AG04450 (cell line): ENCODE measurements around the gene FAM219A. TPM values are rescaled to one million over a fixed set of nuclear protein-coding genes. Genes with fewer than 3 reads are reported as not detected.
A peak's percentile ranks its signal among the peaks of the same experiment; 100 is the strongest.

Experiments used
- CTCF ChIA-PET: fragments of 300-600, 350-600 bp; formaldehyde crosslinking; extraction: SDS; loops from one replicate; lab custom pipeline; 2022; ENCODE audit warnings: antibody characterized with exemption, inconsistent platforms; lab: Charles Lee
- POLR2A ChIA-PET: fragments of 350-600 bp; formaldehyde crosslinking; extraction: SDS; loops from one replicate; lab custom pipeline; 2021; ENCODE audit warnings: antibody characterized with exemption, inconsistent platforms; lab: Yijun Ruan, JAX
- DNase-seq: peaks from one replicate; pipeline ENCODE4 v3.0.0-alpha.2; 2011; ENCODE audit warnings: low read depth, low spot score
- H3K27ac ChIP-seq: one replicate; pipeline ENCODE4 v1.5.1; 2012; ENCODE audit warnings: low read depth, low read length, control low read depth
- H3K27me3 ChIP-seq: one replicate; pipeline ENCODE4 v1.6.0; 2012; ENCODE audit warnings: low read length; ENCODE audit not compliant: control insufficient read depth, insufficient read depth
- H3K4me3 ChIP-seq: 2 replicates; pipeline ENCODE4 v1.5.1; 2011; ENCODE audit warnings: mild to moderate bottlenecking, low read depth, low read length, control low read depth
- H3K9me3 ChIP-seq: 2 replicates; pipeline ENCODE4 v1.5.1; 2012; ENCODE audit warnings: low read length; ENCODE audit not compliant: control insufficient read depth, insufficient read depth
- CTCF ChIP-seq: IDR thresholded peaks from 2 replicates; pipeline ENCODE4 v1.5.1; 2011; ENCODE audit warnings: low read depth, low read length, control low read depth, inconsistent platforms
- polyA plus RNA-seq: library from polyadenylated mRNA; depleted of rRNA; stranded (reverse); fragments of >200 nt; gene quantifications from 2 replicates; pipeline ENCODE4 v1.2.3, GENCODE V29; 2011

Gene FAM219A
- polyA plus RNA-seq, 1 experiment, result 8.0 TPM

- H3K27ac ChIP-seq, result no peak overlapping the region
- H3K9me3 ChIP-seq, result no peaks in the 10 kb centered on the region
- H3K4me3 ChIP-seq, result no peak overlapping the region
- ChIA-PET CTCF (interaction anchor here (0.7 to 7.2 kb wide), 4 partner anchors 8 to 179 kb away, joined by 3 to 67 read pairs (median 8); no protein-coding TSS in a partner anchor), POLR2A (no interaction called here)
- no peaks in the 10 kb centered on the region for H3K27me3 ChIP-seq
- no peak for TF ChIP-seq CTCF
- no peak for DNase-seq
Observed at GRCh38 chr9:34412336-34412735, 46.0 kb downstream of the FAM219A start.

GRCh38 chr9:34409154-34409553, 49.2 kb downstream of the FAM219A start:
- DNase-seq, result no peak
- TF ChIP-seq CTCF, result no peak
- Histone ChIP-seq H3K4me3 (no peak overlapping the region), H3K27me3 (no peaks in the 10 kb centered on the region), H3K27ac (no peak overlapping the region), H3K9me3 (no peaks in the 10 kb centered on the region)
- ChIA-PET CTCF (interaction anchor here (1.4 to 2.4 kb wide), 3 partner anchors 114 to 194 kb away, joined by 3 to 6 read pairs (median 6); no protein-coding TSS in a partner anchor), POLR2A (no interaction called here)

- H3K27me3 ChIP-seq, result no peaks in the 10 kb centered on the region
- CTCF ChIA-PET, result interaction anchor here (2.4 kb wide), 1 partner anchor 195 kb away, joined by 6 read pairs; no protein-coding TSS in a partner anchor
Observed at GRCh38 chr9:34408173-34408572, 50.2 kb downstream of the FAM219A start.

GRCh38 chr9:34406219-34406618, 52.2 kb downstream of the FAM219A start:
- H3K27me3 ChIP-seq, result no peaks in the 10 kb centered on the region
- ChIA-PET POLR2A (no interaction called here), CTCF (interaction anchor here (2.9 to 4.4 kb wide), 7 partner anchors 9 to 198 kb away, joined by 11 to 139 read pairs (median 48); no protein-coding TSS in a partner anchor)
- no peak overlapping the region for H3K4me3 ChIP-seq
- no peak for TF ChIP-seq CTCF
- no peak overlapping the region for H3K27ac ChIP-seq
- no peaks in the 10 kb centered on the region for H3K9me3 ChIP-seq
- no peak for DNase-seq

More at GRCh38 chr9:34408173-34408572, 50.2 kb downstream of the FAM219A start:
- no peak overlapping the region for H3K27ac ChIP-seq
- no peak for DNase-seq
- TF ChIP-seq CTCF, result no peak
- H3K9me3 ChIP-seq, result no peaks in the 10 kb centered on the region
- POLR2A ChIA-PET, result no interaction called here
- H3K4me3 ChIP-seq, result no peak overlapping the region

GRCh38 chr9:34405719-34406118, 52.7 kb downstream of the FAM219A start:
- Histone ChIP-seq H3K9me3 (no peaks in the 10 kb centered on the region), H3K27ac (no peak overlapping the region), H3K27me3 (no peaks in the 10 kb centered on the region), H3K4me3 (no peak overlapping the region)
- no peak for TF ChIP-seq CTCF
- CTCF ChIA-PET, result interaction anchor here (0.7 to 4.4 kb wide), 10 partner anchors 9 to 198 kb away, joined by 3 to 139 read pairs (median 32); no protein-coding TSS in a partner anchor
- DNase-seq, result peak; percentile 4
- POLR2A ChIA-PET, result no interaction called here
